ENCODE results near the gene WDR26.

Gene WDR26

DNA sequence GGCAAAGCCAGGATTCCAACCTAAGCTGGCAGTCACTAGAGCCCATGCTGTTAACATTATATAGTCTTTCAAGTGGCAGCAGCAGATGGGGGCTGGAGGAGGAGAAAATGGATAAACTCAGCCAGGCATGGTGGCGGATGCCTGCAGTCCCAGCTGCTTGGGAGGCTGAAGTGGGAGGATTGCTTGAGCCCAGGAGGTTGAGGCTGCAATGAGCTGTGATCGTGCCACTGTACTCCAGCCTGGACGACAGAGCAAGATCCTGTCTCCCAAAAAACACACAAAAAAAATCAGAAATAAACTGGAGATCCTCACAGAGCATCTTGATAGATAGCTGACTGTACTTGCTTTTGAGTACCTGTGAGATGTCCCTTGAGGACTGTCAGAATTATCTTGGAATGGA is 13.4 kb upstream of the WDR26 start:
- no peak for TF ChIP-seq FOXP2 (optimal IDR thresholded peaks at IDR 0.05; ENCODE audit: borderline replicate concordance, extremely low read depth, extremely low read length, insufficient read depth)
- no peak for TF ChIP-seq SIN3A (IDR thresholded peaks at IDR 0.05; ENCODE audit: borderline replicate concordance, insufficient read depth, low read length)

DNA sequence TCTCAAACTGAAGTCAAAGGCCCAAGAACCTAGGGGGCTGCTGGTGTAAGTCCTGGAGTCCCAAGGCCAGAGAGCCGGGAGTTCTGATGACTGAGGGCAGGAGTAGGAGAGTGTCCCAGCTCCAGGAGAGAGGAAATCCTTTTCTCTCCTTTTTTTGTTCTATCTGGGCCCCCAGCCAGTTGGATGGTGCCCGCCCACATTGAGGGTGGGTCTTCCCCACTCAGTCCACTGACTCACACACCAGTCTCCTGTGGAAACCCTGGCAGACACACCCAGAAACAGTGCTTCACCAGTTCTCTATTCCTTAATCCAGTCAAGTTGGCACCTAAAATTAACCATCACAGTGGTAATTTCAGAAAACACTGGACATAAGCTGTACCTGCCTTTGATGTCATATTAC is 12.7 kb upstream of the WDR26 start:
- TF ChIP-seq POLR2AphosphoS5 (IDR thresholded peaks at IDR 0.05; ENCODE audit: low read depth, low read length) (no peak), TAF1 (IDR thresholded peaks at IDR 0.05; ENCODE audit: borderline replicate concordance, insufficient read depth, low read length) (no peak), SIN3A (IDR thresholded peaks at IDR 0.05; ENCODE audit: borderline replicate concordance, insufficient read depth, low read length) (no peak), FOXP2 (optimal IDR thresholded peaks at IDR 0.05; ENCODE audit: borderline replicate concordance, extremely low read depth, extremely low read length, insufficient read depth) (no peak)
- TF ChIP-seq, protein P1, sequence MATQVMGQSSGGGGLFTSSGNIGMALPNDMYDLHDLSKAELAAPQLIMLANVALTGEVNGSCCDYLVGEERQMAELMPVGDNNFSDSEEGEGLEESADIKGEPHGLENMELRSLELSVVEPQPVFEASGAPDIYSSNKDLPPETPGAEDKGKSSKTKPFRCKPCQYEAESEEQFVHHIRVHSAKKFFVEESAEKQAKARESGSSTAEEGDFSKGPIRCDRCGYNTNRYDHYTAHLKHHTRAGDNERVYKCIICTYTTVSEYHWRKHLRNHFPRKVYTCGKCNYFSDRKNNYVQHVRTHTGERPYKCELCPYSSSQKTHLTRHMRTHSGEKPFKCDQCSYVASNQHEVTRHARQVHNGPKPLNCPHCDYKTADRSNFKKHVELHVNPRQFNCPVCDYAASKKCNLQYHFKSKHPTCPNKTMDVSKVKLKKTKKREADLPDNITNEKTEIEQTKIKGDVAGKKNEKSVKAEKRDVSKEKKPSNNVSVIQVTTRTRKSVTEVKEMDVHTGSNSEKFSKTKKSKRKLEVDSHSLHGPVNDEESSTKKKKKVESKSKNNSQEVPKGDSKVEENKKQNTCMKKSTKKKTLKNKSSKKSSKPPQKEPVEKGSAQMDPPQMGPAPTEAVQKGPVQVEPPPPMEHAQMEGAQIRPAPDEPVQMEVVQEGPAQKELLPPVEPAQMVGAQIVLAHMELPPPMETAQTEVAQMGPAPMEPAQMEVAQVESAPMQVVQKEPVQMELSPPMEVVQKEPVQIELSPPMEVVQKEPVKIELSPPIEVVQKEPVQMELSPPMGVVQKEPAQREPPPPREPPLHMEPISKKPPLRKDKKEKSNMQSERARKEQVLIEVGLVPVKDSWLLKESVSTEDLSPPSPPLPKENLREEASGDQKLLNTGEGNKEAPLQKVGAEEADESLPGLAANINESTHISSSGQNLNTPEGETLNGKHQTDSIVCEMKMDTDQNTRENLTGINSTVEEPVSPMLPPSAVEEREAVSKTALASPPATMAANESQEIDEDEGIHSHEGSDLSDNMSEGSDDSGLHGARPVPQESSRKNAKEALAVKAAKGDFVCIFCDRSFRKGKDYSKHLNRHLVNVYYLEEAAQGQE (IDR thresholded peaks at IDR 0.05; ENCODE audit: insufficient read depth in 1 of 2, low read depth in 2 of 2, low read length in 2 of 2), result no peak

DNA sequence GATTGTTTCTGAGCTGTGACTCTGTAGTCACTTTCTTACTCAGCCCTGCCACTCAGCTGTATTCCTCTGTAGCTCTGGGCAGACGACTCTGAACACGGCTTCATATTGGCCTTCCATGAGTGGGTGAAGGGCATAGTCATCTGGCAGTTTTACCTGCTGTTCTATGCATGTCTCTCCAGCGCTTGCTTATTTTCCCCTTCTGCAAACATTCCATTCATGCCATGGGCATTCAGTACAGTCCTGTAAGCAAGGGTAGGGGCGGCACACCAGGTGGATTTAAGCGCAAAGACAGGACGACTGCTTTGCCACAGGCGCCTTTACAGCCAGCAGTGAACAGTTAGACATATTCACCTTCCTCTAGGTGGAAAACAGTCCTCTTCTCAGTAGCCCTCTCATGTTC is 4.4 kb upstream of the WDR26 start:
- TF ChIP-seq TAF1 (IDR thresholded peaks at IDR 0.05; ENCODE audit: borderline replicate concordance, insufficient read depth, low read length) (no peak), FOXP2 (optimal IDR thresholded peaks at IDR 0.05; ENCODE audit: borderline replicate concordance, extremely low read depth, extremely low read length, insufficient read depth) (no peak), POLR2AphosphoS5 (IDR thresholded peaks at IDR 0.05; ENCODE audit: low read depth, low read length) (no peak), SIN3A (IDR thresholded peaks at IDR 0.05; ENCODE audit: borderline replicate concordance, insufficient read depth, low read length) (no peak)
- TF ChIP-seq, protein P1 (IDR thresholded peaks at IDR 0.05; ENCODE audit: insufficient read depth in 1 of 2, low read depth in 2 of 2, low read length in 2 of 2), result no peak

DNA sequence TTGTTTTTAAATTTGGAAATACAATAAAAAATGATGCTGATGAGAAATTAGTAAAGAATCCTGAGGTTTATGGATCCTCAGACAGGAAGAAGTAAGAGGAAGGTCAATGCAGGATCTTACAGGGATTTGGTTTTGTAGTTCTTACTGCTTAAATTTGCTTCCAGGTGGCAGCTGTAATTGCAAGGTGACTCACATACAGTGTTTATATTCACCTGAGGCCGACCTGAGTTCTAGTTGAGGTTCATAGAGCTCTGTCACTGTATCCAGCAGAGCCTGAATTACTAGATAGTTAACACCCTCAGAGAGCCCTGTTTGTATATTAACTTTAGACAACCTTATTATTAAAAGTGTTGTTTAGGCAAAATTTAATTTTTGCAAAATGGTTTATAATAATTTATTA is 1.4 kb upstream of the WDR26 start:
- TF ChIP-seq FOXP2 (optimal IDR thresholded peaks at IDR 0.05; ENCODE audit: borderline replicate concordance, extremely low read depth, extremely low read length, insufficient read depth), result no peak
- no peak for TF ChIP-seq TAF1 (IDR thresholded peaks at IDR 0.05; ENCODE audit: borderline replicate concordance, insufficient read depth, low read length)

DNA sequence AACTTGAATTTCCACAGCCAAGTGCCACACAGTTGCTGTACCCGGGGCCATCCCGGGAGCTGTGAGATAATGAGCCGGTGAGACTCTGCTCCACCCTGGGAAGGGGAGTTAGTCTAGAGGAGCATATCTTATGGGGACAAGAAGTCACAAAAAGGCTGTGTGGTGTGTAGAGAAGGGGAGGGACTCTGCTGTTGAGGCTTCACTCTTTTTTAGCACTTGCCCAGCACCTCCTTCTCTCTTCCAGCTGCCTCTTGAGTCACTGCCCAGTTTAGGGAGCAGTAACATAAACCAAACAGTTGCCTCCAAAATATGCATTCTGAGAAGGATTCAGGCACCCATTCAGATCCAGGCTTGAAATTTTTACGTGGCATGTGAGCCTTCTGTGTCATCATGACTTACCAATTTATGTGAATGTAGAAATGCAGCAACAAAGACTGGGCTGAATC is 744 bp upstream of the WDR26 start:
- TF ChIP-seq, protein P1 (IDR thresholded peaks at IDR 0.05; ENCODE audit: insufficient read depth in 1 of 2, low read depth in 2 of 2, low read length in 2 of 2), result no peak
- 0 out of 2 replicates have a peak, but pooled peaks have one; percentile 15 for TF ChIP-seq TAF1 (IDR thresholded peaks at IDR 0.05; ENCODE audit: borderline replicate concordance, insufficient read depth, low read length)

DNA sequence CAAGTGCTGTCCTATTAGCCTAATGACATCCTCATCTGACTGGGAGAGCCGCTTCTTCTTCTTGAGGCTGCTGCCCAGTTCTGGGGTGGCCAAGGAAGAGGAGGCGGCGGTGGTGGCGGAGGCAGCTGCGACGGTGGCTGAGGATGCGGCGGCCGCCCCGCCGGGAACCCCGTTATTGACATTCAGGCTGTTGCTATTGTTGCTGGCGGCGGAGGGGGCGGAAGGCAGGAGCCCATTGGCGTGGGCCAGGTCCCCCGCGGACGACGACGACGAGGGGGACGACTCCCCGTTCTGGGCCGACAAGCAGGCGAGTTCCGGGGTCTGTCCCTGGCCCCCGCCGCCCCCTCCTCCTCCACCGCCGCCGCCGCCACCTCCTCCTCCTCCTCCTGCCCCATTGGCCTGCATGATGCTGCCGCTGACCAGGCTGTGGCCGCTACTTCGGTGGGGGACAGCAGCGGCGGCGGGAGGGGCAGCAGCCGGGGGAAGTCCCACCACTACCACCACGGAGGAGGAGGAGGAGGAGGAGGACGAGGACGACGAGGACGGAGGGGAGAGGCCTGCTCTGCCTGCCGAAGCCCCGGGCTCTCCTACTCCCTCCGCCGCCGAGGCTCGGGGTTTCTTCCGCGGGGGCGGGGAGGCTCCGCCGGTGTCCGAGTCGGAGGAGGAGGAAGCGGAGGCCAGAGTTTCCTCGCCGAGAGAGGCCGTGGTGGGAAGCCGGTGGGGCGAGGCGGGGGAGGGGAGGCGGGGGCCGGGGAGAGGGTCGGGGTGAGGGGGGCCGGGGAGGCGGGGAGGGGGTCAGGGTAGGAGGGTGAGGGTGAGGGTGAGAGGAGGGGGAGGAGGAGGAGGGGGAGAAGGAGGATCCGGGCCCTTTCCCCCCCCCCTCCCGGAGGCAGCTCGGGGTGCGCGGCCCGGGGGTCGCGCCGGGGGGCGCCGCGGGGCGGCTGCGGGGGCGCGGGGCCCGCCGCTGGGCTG is 610 bp downstream of the WDR26 start:
- 0 out of 2 replicates have a peak, but pooled peaks have one; percentile 11 for TF ChIP-seq SIN3A (IDR thresholded peaks at IDR 0.05; ENCODE audit: borderline replicate concordance, insufficient read depth, low read length)
- TF ChIP-seq FOXP2 (optimal IDR thresholded peaks at IDR 0.05; ENCODE audit: borderline replicate concordance, extremely low read depth, extremely low read length, insufficient read depth), result no peak
- TF ChIP-seq, protein P1 (IDR thresholded peaks at IDR 0.05; ENCODE audit: insufficient read depth in 1 of 2, low read depth in 2 of 2, low read length in 2 of 2), result peak in 1 of 2 experiments; percentile 46; a peak in 1 of 4 replicates

Measured in PFSK-1 (cell line).